GM10248 (cell line): ENCODE measurements around the gene IL18.
A peak's percentile ranks its signal among the peaks of the same experiment; 100 is the strongest.

ENCODE experiments used
- CTCF ChIA-PET: fragments of 300-600 bp; sonication (Branson Sonifier 250); formaldehyde crosslinking; extraction: SDS; loops from one replicate; lab custom pipeline; 2021; ENCODE audit warnings: antibody characterized with exemption; lab: Yijun Ruan, JAX
- POLR2A ChIA-PET: fragments of 350-650 bp; sonication (Branson Sonifier 250); formaldehyde crosslinking; extraction: SDS; loops from one replicate; lab custom pipeline; 2020; ENCODE audit warnings: antibody characterized with exemption; lab: Yijun Ruan, JAX
- DNase-seq: peaks from one replicate; pipeline ENCODE4 v3.0.0; 2012; ENCODE audit errors: extremely low spot score
- CTCF ChIP-seq: IDR thresholded peaks from 2 replicates; pipeline ENCODE4 v1.5.1; 2012; ENCODE audit warnings: mild to moderate bottlenecking, low read depth; ENCODE audit errors: extremely low read depth, missing control alignments, control extremely low read depth

Gene IL18

GRCh38 chr11:112175599-112175952 is 11.7 kb upstream of the IL18 start:
- CTCF ChIA-PET, result interaction anchor here (0.6 to 2.0 kb wide), 9 partner anchors 15 to 244 kb away, joined by 3 to 9 read pairs (median 4); no protein-coding TSS in a partner anchor
- TF ChIP-seq CTCF, result no peak
- no peak for DNase-seq
- POLR2A ChIA-PET, result no interaction called here

GRCh38 chr11:112174789-112175598 is 11.1 kb upstream of the IL18 start, which contains the start of gene BCO2:
TSS of gene BCO2 (plus strand) at chr11:112175512. CDS start at chr11:112175602, 90 bp downstream.
- peak; percentile 53 for TF ChIP-seq CTCF
- peak; percentile 34 for DNase-seq
- CTCF ChIA-PET, result interaction anchor here (0.6 to 2.1 kb wide), 10 partner anchors 15 to 243 kb away, joined by 3 to 9 read pairs (median 4); no protein-coding TSS in a partner anchor
- POLR2A ChIA-PET, result no interaction called here

GRCh38 chr11:112173152-112173551 is 9.3 kb upstream of the IL18 start:
- ChIA-PET POLR2A (no interaction called here), CTCF (interaction anchor here (0.9 to 2.1 kb wide), 2 partner anchors 17 to 241 kb away, joined by 4 to 5 read pairs; no protein-coding TSS in a partner anchor)
- TF ChIP-seq CTCF, result no peak
- DNase-seq, result no peak

GRCh38 chr11:112172362-112172994 is 8.6 kb upstream of the IL18 start:
- TF ChIP-seq CTCF, result no peak
- CTCF ChIA-PET, result interaction anchor here (0.9 to 2.1 kb wide), 2 partner anchors 16 to 241 kb away, joined by 4 to 5 read pairs; no protein-coding TSS in a partner anchor
- no peak for DNase-seq
- POLR2A ChIA-PET, result no interaction called here

- ChIA-PET POLR2A (no interaction called here), CTCF (no interaction called here)
- TF ChIP-seq CTCF, result no peak
- no peak for DNase-seq
Measured at GRCh38 chr11:112167145-112167544, 3.3 kb upstream of the IL18 start, which contains the start of gene TEX12. TSS of gene TEX12 (plus strand) at chr11:112167372. CDS start at chr11:112169269, 1,897 bp downstream.

GRCh38 chr11:112166562-112166961 is 2.7 kb upstream of the IL18 start:
- TF ChIP-seq CTCF, result no peak
- DNase-seq, result no peak
- ChIA-PET POLR2A (no interaction called here), CTCF (no interaction called here)
